ENCODE results near the gene TIMM13. TPM values are rescaled to one million over a fixed set of nuclear protein-coding genes. Genes with fewer than 3 reads are reported as not detected.
A peak's percentile ranks its signal among the peaks of the same experiment; 100 is the strongest.

Gene TIMM13
- total and polyA plus RNA-seq, 9 donors: 99.2 to 120 (median 107) TPM

- no peak for DNase-seq
- H3K4me3 ChIP-seq (ENCODE audit: low read length): no peak overlapping the region
- H3K27ac ChIP-seq (ENCODE audit: low read length): no peak overlapping the region
- WGBS (ENCODE audit: insufficient coverage): 89% methylated on average over 22 of the region's 25 CpGs
- peaks cover 7% of the 10 kb centered on the region for H3K4me1 ChIP-seq (ENCODE audit: control insufficient read depth, insufficient read depth, low read length)
- no peaks in the 10 kb centered on the region for H3K27me3 ChIP-seq (ENCODE audit: control insufficient read depth, insufficient read depth, low read length)
- H3K36me3 ChIP-seq (ENCODE audit: control insufficient read depth, insufficient read depth, low read length): peaks cover 52% of the 10 kb centered on the region
- no peaks in the 10 kb centered on the region for H3K9me3 ChIP-seq (replicated peaks; ENCODE audit: control insufficient read depth, low read depth, low read length)
Observed at GRCh38 chr19:2432131-2432848, 4.9 kb upstream of the TIMM13 start.

DNA sequence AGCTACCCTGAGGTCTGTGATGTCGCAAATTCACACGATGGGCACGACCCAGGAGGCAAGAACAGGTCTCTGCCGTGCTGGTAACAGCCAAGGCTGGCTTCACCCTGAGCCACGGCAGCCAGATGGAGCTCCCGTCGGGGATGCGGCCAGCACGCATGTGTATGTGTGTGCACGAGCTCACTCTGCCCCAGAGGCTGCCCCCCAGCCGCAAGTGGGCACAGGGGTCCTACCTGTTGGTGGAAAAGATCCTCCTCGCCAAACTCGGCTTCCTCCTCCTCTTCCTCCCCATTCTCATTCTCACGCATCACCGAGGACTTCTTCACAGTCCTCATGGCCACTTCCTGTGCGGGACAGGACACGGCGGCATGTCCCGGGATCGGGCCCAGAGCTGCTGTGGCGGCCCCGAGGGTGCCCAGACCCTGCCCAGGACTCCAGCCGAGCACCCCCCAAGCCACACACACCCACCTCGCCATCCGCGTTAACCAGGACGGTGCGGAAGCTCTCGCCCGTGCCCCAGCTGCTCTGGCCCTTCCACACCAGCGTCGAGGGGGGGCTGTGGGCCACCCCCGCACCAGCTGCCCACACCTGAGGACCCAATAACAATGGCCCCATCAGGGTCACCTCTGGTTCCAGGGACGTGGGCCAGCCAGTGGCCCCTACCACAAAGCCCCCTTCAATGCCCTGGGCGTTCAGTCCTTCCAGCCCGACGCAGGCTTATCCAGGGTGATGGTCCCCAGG is 4.1 kb upstream of the TIMM13 start:
- Histone ChIP-seq H3K27me3 (ENCODE audit: control insufficient read depth, insufficient read depth, low read length) (no peaks in the 10 kb centered on the region), H3K4me3 (ENCODE audit: low read length) (no peak overlapping the region), H3K27ac (ENCODE audit: low read length) (no peak overlapping the region), H3K4me1 (ENCODE audit: control insufficient read depth, insufficient read depth, low read length) (peaks cover 12% of the 10 kb centered on the region), H3K36me3 (ENCODE audit: control insufficient read depth, insufficient read depth, low read length) (peaks cover 45% of the 10 kb centered on the region), H3K9me3 (replicated peaks; ENCODE audit: control insufficient read depth, low read depth, low read length) (no peaks in the 10 kb centered on the region)
- WGBS (ENCODE audit: insufficient coverage): 89% methylated on average over 35 of the region's 37 CpGs
- no peak for DNase-seq

DNA sequence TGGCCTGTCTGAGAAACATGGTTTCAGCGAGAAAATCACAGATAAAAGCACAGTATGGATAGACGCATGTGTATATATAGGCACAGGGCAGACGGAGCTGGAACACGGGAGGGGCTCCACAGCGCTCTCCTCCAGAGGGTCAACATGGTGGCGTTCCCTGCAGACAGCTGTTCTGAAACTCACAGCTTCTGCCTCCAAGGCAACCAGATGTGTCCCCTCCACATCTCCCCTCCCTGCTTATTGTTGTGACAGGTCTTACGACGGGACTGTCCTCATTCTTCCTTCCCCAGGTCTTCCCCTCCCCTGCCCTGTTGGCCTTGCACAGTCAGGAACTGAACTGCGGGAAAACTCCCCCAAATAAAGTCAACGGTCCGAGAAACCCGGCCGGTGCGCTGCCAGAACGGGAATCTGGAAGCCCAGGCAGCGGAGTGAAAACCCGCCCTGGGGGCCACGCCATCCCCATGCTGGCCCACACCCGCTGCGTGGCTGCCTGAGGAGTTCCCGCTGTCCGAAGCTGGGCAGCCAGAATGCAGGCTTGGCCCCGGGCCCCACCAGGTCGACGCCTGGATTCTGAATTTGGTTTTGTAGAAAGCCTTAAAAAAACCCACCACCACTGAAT is 2.6 kb upstream of the TIMM13 start:
- H3K4me3 ChIP-seq (ENCODE audit: low read length): no peak overlapping the region

GRCh38 chr19:2428756-2429711 is 1.6 kb upstream of the TIMM13 start:
- DNase-seq: no peak
- Histone ChIP-seq H3K9me3 (replicated peaks; ENCODE audit: control insufficient read depth, low read depth, low read length) (no peaks in the 10 kb centered on the region), H3K27ac (ENCODE audit: low read length) (peak overlapping the region; percentile 99), H3K36me3 (ENCODE audit: control insufficient read depth, insufficient read depth, low read length) (peaks cover 36% of the 10 kb centered on the region), H3K27me3 (ENCODE audit: control insufficient read depth, insufficient read depth, low read length) (no peaks in the 10 kb centered on the region), H3K4me1 (ENCODE audit: control insufficient read depth, insufficient read depth, low read length) (peaks cover 32% of the 10 kb centered on the region), H3K4me3 (ENCODE audit: low read length) (no peak overlapping the region)
- 53% methylated on average over 28 of the region's 37 CpGs for WGBS (ENCODE audit: insufficient coverage)

More for the DNA sequence above, 2.6 kb upstream of the TIMM13 start:
- no peak for DNase-seq
- WGBS (ENCODE audit: insufficient coverage): 80% methylated on average over 16 of the region's 25 CpGs
- Histone ChIP-seq H3K27me3 (ENCODE audit: control insufficient read depth, insufficient read depth, low read length) (no peaks in the 10 kb centered on the region), H3K27ac (ENCODE audit: low read length) (no peak overlapping the region), H3K4me1 (ENCODE audit: control insufficient read depth, insufficient read depth, low read length) (peaks cover 25% of the 10 kb centered on the region), H3K36me3 (ENCODE audit: control insufficient read depth, insufficient read depth, low read length) (peaks cover 45% of the 10 kb centered on the region), H3K9me3 (replicated peaks; ENCODE audit: control insufficient read depth, low read depth, low read length) (no peaks in the 10 kb centered on the region)

DNA sequence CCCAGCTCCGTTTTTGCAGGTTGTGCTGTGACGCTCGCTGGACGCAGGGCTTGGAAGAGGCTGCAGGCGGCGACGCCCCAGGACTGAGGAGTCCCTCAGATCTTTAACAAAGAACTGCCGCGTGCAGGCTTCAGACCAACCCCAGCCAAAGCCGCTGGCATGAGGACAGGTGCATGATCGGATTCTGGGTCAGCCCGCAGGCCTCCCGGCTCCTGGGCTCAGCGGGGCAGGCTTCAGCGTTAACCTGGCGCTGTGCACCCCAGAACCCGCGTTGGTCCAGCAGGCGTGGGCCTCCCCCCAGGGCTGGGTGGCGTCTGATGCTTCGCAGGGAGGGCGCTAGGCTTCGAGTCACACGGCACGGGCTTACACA is 920 bp upstream of the TIMM13 start:
- Histone ChIP-seq H3K27me3 (ENCODE audit: control insufficient read depth, insufficient read depth, low read length) (no peaks in the 10 kb centered on the region), H3K4me1 (ENCODE audit: control insufficient read depth, insufficient read depth, low read length) (peaks cover 38% of the 10 kb centered on the region), H3K9me3 (replicated peaks; ENCODE audit: control insufficient read depth, low read depth, low read length) (no peaks in the 10 kb centered on the region), H3K27ac (ENCODE audit: low read length) (peak overlapping the region; percentile 99), H3K36me3 (ENCODE audit: control insufficient read depth, insufficient read depth, low read length) (peaks cover 36% of the 10 kb centered on the region), H3K4me3 (ENCODE audit: low read length) (peak overlapping the region; percentile 93)
- peak; percentile 66 for DNase-seq
- WGBS (ENCODE audit: insufficient coverage): 16% methylated on average over 23 of the region's 25 CpGs

DNA sequence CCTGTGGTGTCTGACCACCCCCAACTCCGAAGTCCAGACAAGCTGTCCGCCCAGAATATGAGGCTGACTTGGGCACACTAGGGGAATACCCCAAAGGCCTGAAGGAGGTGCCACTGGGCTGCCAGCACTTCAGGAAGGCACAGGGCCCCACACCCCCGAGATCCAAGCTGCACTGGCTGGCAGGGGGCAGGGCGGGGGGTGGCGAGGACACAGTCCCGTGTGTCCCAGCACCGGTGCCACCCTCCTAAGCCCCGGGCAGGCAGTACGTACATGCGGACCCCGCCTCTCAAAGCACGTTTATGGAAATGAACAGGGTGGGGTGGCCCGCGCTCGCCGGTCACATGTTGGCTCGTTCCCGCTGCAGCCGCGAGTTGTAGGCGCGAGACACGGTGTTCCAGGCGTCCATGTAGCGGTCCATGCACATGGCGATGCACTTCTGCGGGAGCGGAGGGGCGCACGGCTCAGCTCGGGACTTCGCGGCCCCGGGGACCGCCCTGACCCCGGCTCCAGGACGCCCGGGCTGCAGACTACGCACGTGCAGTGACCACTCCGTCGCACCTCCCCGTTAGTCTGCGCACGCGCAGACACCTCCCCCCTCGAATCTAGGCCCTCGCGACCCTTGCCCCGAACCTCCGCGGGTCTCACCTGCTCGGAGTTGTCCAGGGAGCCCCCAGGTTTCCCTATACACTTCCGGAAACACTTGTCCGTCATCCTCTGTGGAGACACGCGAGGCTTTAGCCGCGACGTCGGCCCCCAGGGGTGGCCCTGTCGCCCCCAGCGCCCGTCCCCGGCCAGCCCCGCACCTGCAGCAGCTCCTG is 566 bp downstream of the TIMM13 start:
- H3K9me3 ChIP-seq (replicated peaks; ENCODE audit: control insufficient read depth, low read depth, low read length): no peaks in the 10 kb centered on the region
- peaks cover 28% of the 10 kb centered on the region for H3K36me3 ChIP-seq (ENCODE audit: control insufficient read depth, insufficient read depth, low read length)
- peak; percentile 67 for DNase-seq
- no peaks in the 10 kb centered on the region for H3K27me3 ChIP-seq (ENCODE audit: control insufficient read depth, insufficient read depth, low read length)
- H3K4me1 ChIP-seq (ENCODE audit: control insufficient read depth, insufficient read depth, low read length): peaks cover 51% of the 10 kb centered on the region
- peak overlapping the region; percentile 93 for H3K4me3 ChIP-seq (ENCODE audit: low read length)
- peak overlapping the region; percentile 72 for H3K27ac ChIP-seq (ENCODE audit: low read length)
- 2% methylated on average over 62 of the region's 66 CpGs for WGBS (ENCODE audit: insufficient coverage)

GRCh38 chr19:2425622-2426581 is 1.5 kb downstream of the TIMM13 start:
- no peaks in the 10 kb centered on the region for H3K9me3 ChIP-seq (replicated peaks; ENCODE audit: control insufficient read depth, low read depth, low read length)
- H3K27ac ChIP-seq (ENCODE audit: low read length): no peak overlapping the region
- H3K27me3 ChIP-seq (ENCODE audit: control insufficient read depth, insufficient read depth, low read length): no peaks in the 10 kb centered on the region
- no peak for DNase-seq
- H3K4me1 ChIP-seq (ENCODE audit: control insufficient read depth, insufficient read depth, low read length): peaks cover 53% of the 10 kb centered on the region
- H3K4me3 ChIP-seq (ENCODE audit: low read length): peak overlapping the region; percentile 93
- peaks cover 19% of the 10 kb centered on the region for H3K36me3 ChIP-seq (ENCODE audit: control insufficient read depth, insufficient read depth, low read length)
- 74% methylated on average over 7 of the region's 29 CpGs for WGBS (ENCODE audit: insufficient coverage)

- Histone ChIP-seq H3K36me3 (ENCODE audit: control insufficient read depth, insufficient read depth, low read length) (peaks cover 11% of the 10 kb centered on the region), H3K4me3 (ENCODE audit: low read length) (peak overlapping the region; percentile 10), H3K9me3 (replicated peaks; ENCODE audit: control insufficient read depth, low read depth, low read length) (no peaks in the 10 kb centered on the region), H3K27ac (ENCODE audit: low read length) (no peak overlapping the region), H3K27me3 (ENCODE audit: control insufficient read depth, insufficient read depth, low read length) (no peaks in the 10 kb centered on the region), H3K4me1 (ENCODE audit: control insufficient read depth, insufficient read depth, low read length) (peaks cover 53% of the 10 kb centered on the region)
- 15% methylated on average over 94 of the region's 101 CpGs for WGBS (ENCODE audit: insufficient coverage)
- peak; percentile 71 for DNase-seq
Observed at GRCh38 chr19:2424686-2425621, 2.4 kb downstream of the TIMM13 start.
